Activated T-cell treated with anti-CD3 and anti-CD28 coated beads, Interleukin-2, amount 50 U/mL, for 4 hours (primary cell): ENCODE data around the gene TMEM53. TPM values are rescaled to one million over a fixed set of nuclear protein-coding genes. Genes with fewer than 3 reads are reported as not detected.

Experiments
- ATAC-seq, 2 donors: fragments of 200-7000 bp; cut with Tn5 transposase; one replicate each; pipeline ENCODE4 v1.10.0; 2021
- DNase-seq: peaks from one replicate; pipeline ENCODE4 v3.0.0-alpha.2; 2020
- H3K27me3 Mint-ChIP-seq: one replicate; pipeline ENCODE4 v1.8.0; 2021; ENCODE audit warnings: low read depth, mixed read lengths
- H3K36me3 Mint-ChIP-seq: one replicate; pipeline ENCODE4 v1.8.0; 2022; ENCODE audit warnings: mixed read lengths; ENCODE audit not compliant: insufficient read depth
- H3K4me1 Mint-ChIP-seq: one replicate; pipeline ENCODE4 v1.8.0; 2021; ENCODE audit warnings: low read depth, mixed read lengths
- H3K4me3 Mint-ChIP-seq: one replicate; pipeline ENCODE4 v1.8.0; 2021; ENCODE audit warnings: mild to moderate bottlenecking, moderate library complexity, mixed read lengths
- H3K9me3 Mint-ChIP-seq: one replicate; pipeline ENCODE4 v1.8.0; 2021; ENCODE audit warnings: mixed read lengths
- total RNA-seq, 3 donors: library from RNA; stranded (reverse); gene quantifications; one replicate each; pipeline ENCODE4 v1.2.1, GENCODE V29; 2021

TMEM53 gene
- total RNA-seq, 3 donors from 2014 or later: 1.8 to 3.6 (median 2.2) TPM

- Mint-ChIP-seq H3K9me3 (no peaks in the 10 kb centered on the region), H3K4me3 (no peak overlapping the region), H3K36me3 (no peaks in the 10 kb centered on the region), H3K4me1 (no peaks in the 10 kb centered on the region), H3K27me3 (peaks cover 9% of the 10 kb centered on the region)
- no peak for ATAC-seq
- no peak for DNase-seq
Measured at GRCh38 chr1:44608141-44608540, 66.1 kb downstream of the TMEM53 start.

GRCh38 chr1:44606701-44607281 lies 67.5 kb downstream of the TMEM53 start:
- Mint-ChIP-seq H3K4me3 (no peak overlapping the region), H3K27me3 (peaks cover 9% of the 10 kb centered on the region), H3K9me3 (no peaks in the 10 kb centered on the region), H3K4me1 (no peaks in the 10 kb centered on the region), H3K36me3 (no peaks in the 10 kb centered on the region)
- no peak for DNase-seq
- no peak for ATAC-seq

GRCh38 chr1:44605914-44606615 lies 68.2 kb downstream of the TMEM53 start:
- H3K27me3 Mint-ChIP-seq: peaks cover 9% of the 10 kb centered on the region
- H3K4me1 Mint-ChIP-seq: no peaks in the 10 kb centered on the region
- no peaks in the 10 kb centered on the region for H3K9me3 Mint-ChIP-seq
- ATAC-seq (no peak), DNase-seq (no peak)
- H3K4me3 Mint-ChIP-seq: no peak overlapping the region
- H3K36me3 Mint-ChIP-seq: no peaks in the 10 kb centered on the region

- Mint-ChIP-seq H3K27me3 (peaks cover 9% of the 10 kb centered on the region), H3K4me1 (no peaks in the 10 kb centered on the region), H3K9me3 (no peaks in the 10 kb centered on the region), H3K36me3 (no peaks in the 10 kb centered on the region), H3K4me3 (no peak overlapping the region)
- ATAC-seq (no peak), DNase-seq (no peak)
Measured at GRCh38 chr1:44604157-44604955, 69.9 kb downstream of the TMEM53 start.

GRCh38 chr1:44603718-44604117 lies 70.6 kb downstream of the TMEM53 start:
- Mint-ChIP-seq H3K4me3 (no peak overlapping the region), H3K9me3 (no peaks in the 10 kb centered on the region), H3K36me3 (no peaks in the 10 kb centered on the region), H3K27me3 (peaks cover 7% of the 10 kb centered on the region), H3K4me1 (no peaks in the 10 kb centered on the region)
- no peak for DNase-seq
- ATAC-seq: no peak

Other genes starting within 250 kb of the TMEM53 start
- 10 to 100 TPM; 29.4 to 57.2 (median 49.5) TPM for gene ARMH1, start 233 bp upstream of the TMEM53 start, total RNA-seq
- gene RNU5D-1, start 56.7 kb upstream of the TMEM53 start, total RNA-seq: not detected
- 1 to 10 TPM; 5.0 to 8.1 (median 8.1) TPM for gene KIF2C, start 65.4 kb upstream of the TMEM53 start, total RNA-seq
- gene RPS8, start 101.1 kb upstream of the TMEM53 start, total RNA-seq: 1,000 to 10,000 TPM; 2,825 to 3,013 (median 2,945) TPM
- under 1 TPM; 0.53 to 0.63 (median 0.57) TPM for gene BEST4, start 113.7 kb upstream of the TMEM53 start, total RNA-seq
- 100 to 1,000 TPM; 186 to 239 (median 203) TPM for gene PLK3, start 125.9 kb upstream of the TMEM53 start, total RNA-seq
- not detected for gene DYNLT4, start 132.9 kb upstream of the TMEM53 start, total RNA-seq
- gene BTBD19, start 134.0 kb upstream of the TMEM53 start, total RNA-seq: 10 to 100 TPM in 1 of 3 donors, 1 to 10 TPM in 2; 8.2 to 14.0 (median 8.3) TPM
- gene PTCH2, start 168.8 kb upstream of the TMEM53 start, total RNA-seq: 1 to 10 TPM; 1.4 to 1.9 (median 1.6) TPM